KBM-7 (cell line): ENCODE measurements around the gene CRKL.

Experiments
- DNase-seq: peaks from one replicate; pipeline ENCODE4 v3.0.0-alpha.2; 2015
- in situ Hi-C: fragments of 300-500 bp; cut with MboI; formaldehyde crosslinking; loops from 2 replicates; pipeline ENCODE4 v1.14.3; 2020; ENCODE audit warnings: low sequenced_read_pairs, low pct_unique_long_range_greater_than_20kb, mixed read lengths

Gene CRKL, protein sequence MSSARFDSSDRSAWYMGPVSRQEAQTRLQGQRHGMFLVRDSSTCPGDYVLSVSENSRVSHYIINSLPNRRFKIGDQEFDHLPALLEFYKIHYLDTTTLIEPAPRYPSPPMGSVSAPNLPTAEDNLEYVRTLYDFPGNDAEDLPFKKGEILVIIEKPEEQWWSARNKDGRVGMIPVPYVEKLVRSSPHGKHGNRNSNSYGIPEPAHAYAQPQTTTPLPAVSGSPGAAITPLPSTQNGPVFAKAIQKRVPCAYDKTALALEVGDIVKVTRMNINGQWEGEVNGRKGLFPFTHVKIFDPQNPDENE

GRCh38 chr22:20916916-20917810, at the start of gene CRKL:
Gene CRKL, plus strand, starts transcription at chr22:20917407. Its CDS starts 528 bp downstream, at chr22:20917935.
- in situ Hi-C loops = no loop called here
- peak; percentile 99 for DNase-seq

GRCh38 chr22:20868025-20868962, 48.9 kb upstream of the CRKL start:
- no peak for DNase-seq
- in situ Hi-C loops = no loop called here

- in situ Hi-C loops = no loop called here
Observed at GRCh38 chr22:20869234-20869633, 48.0 kb upstream of the CRKL start.

GRCh38 chr22:20873214-20873613, 44.0 kb upstream of the CRKL start:
- no peak for DNase-seq
- in situ Hi-C loops = no loop called here

More at GRCh38 chr22:20869234-20869633, 48.0 kb upstream of the CRKL start:
- no peak for DNase-seq

GRCh38 chr22:20875296-20875695, 41.9 kb upstream of the CRKL start:
- in situ Hi-C loops = no loop called here
- no peak for DNase-seq

GRCh38 chr22:20877715-20878114, 39.5 kb upstream of the CRKL start:
- in situ Hi-C loops = no loop called here
- no peak for DNase-seq

GRCh38 chr22:20881231-20881630, 36.0 kb upstream of the CRKL start:
- in situ Hi-C loops = no loop called here
- no peak for DNase-seq

DNA sequence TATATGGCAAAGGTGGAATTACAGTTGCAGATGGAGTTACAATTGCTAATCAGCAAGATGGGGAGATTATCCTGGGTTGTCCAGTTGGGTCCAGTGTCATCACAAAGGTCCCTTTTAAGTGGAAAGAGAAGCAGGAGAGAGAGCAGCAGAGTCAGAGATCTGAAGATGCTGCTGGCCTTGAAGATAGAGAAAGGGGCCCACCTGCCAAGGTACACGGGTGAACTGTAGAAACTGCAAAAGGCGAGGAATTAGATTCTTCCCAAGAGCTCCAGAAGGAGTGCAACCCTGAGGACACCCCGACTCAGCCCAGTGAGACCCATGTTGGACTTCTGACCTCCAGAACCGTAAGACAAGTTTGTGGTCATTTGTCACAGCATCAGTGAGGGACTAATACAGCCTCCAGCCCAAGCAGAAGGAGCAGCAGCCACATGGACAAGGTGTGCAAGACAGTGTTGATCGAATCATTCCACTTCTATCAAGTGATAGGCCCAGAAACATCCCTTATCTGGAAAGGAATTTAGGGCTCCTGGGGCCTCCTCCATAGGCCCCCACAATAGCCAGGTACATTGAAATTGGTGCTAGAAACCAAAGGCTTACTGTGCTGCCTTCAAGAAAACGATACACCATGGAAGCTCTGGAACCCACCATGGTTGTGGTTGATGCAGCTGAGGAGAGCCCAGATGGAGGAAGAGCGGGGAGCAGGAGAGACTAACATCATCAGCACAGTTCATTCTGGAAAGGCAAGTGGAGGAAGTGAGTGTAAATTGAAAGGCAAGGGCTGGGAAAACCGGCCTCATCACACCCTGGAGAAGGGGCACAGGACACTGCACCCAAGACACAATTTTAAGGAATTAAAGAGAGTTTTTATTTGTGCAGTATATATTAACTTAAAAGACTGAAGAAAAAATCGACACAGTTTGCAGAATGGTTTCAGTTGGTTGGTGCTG, 35.1 kb upstream of the CRKL start:
- in situ Hi-C loops = no loop called here
- no peak for DNase-seq

GRCh38 chr22:20882855-20883254, 34.4 kb upstream of the CRKL start:
- no peak for DNase-seq
- in situ Hi-C loops = no loop called here

DNA sequence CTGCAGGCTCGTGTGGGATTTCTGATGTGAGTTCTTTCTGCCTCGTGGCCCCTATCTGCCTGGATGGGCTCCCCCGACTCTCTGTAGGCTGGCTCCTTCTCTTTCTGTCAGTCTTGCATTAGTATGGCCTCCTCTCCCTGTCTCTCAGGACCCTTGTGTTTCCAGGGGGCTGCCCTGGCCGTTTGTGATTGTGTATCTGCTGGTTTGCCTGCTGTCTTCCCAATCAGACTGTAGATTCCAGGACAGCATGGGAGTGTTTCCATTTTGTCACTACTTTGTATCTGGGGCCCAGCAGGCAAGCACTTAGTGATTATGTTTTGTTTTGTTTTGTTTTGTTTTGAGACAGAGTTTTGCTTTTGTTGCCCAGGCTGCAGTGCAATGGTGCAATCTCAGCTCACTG, 32.8 kb upstream of the CRKL start:
- DNase-seq = no peak
- in situ Hi-C loops = no loop called here

DNA sequence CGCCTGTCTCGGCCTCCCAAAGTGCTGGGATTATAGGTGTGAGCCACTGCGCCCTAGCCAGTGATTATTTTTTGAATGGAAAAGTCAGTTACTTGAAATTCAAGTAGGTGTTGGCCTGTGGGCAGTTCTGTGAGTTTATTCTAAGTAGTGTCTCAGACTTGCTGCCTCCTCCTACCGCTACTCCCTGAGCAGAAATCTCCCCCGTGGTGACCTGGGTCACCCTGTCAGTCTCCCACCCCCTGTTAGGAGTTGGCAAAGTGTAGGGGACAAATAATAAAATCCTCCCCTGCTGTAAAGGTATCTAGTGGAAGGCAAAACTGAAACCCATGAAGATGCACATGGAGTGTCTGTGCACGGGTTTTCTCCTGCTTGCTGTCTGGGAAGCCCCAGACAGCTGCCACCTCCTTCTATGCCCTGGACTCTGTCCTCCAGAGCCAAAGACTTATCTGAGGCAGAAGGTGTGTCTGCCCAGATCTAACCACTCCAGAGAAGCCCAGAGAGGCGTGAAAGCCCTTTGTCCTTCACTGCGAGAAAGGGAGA, 32.1 kb upstream of the CRKL start:
- in situ Hi-C loops = no loop called here

GRCh38 chr22:20885557-20886323, 31.5 kb upstream of the CRKL start:
- peak; percentile 87 for DNase-seq
- in situ Hi-C loops = no loop called here

More for the DNA sequence above, 32.1 kb upstream of the CRKL start:
- DNase-seq = no peak

DNA sequence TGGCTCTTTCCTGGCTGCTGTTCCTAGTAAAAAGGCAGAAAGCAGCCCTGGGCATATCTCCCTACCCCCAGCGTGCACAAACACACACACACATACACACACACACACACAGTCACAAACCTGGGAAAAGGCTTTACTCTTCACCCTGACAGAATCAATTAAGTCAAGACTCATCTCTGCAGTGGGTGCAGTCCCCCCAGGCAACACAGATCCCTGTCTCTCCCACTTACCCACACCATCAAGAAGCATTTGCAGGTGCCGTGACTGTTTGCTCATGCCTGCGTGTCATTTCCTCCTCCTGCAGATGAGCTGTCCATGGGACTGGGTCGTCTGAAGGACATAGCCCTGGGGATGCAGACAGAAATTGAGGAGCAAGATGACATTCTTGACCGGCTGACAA, 29.8 kb upstream of the CRKL start:
- DNase-seq = no peak
- in situ Hi-C loops = no loop called here

- no peak for DNase-seq
- in situ Hi-C loops = no loop called here
Observed at GRCh38 chr22:20889025-20889704, 28.0 kb upstream of the CRKL start.

- DNase-seq = no peak
- in situ Hi-C loops = no loop called here
Observed at GRCh38 chr22:20889904-20890540, 27.2 kb upstream of the CRKL start.

DNA sequence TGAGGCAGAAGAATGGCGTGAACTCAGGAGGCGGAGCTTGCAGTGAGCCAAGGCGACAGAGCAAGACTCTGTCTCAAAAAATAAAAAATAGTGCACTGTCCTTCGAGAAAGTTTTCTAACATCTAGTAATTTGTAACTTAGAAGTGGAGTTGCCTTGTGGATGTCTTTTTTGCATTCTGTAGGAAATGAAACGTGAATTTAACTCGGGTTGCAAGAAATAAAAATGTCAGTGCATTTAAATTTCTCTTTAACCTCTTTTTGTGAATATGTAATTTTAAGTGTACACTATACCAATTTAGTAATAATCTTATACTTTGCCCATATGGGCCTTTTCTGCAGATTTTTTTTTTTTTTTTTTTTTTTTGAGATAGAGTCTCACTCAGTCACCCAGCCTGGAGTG, 26.2 kb upstream of the CRKL start:
- in situ Hi-C loops = no loop called here
- no peak for DNase-seq
